ENCODE data around the gene SRRM4.

Gene SRRM4

DNA sequence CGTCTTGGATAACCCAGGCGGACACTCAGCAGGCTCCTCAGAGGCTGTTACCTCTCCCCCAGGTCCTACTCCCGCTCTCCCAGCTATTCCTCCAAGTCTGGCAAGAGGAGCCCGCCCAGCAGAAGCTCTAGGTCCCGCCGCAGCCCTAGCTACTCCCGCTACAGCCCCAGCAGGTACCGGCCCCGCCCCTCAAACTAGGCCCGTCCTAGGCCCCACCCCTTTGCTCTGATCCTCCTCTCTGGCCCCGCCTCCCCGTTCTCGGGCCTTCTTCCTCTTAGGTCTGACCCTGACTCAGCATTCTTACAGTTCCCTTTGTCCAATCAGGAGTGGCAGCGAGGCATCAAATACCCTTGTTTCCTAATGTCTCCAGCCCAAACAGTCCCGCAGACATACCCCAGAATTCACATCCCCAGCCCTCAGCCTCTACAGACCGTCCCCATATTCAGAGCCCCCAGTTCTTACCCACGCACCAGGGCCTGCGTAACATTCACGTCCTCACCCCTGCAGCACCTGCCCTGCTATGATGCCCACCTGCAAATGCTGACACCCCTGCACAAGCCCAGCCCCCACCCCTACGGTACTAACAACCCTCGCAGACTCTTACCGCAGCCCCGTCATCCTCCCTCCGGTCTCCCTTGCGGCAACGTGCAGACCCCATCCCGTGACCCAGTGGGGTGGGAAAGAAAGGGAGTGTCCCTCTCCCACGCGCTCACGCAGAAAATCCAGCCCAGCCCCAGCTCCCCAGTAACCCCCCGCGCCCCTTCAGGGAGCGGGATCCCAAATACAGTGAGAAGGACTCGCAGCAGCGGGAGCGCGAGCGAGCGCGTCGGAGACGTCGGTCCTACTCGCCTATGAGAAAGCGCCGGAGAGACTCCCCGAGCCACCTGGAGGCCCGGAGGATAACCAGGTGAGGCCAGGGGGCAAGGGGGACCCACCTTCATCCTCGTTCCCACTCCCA, 172.4 kb downstream of the SRRM4 start:
- Mint-ChIP-seq H3K4me3 (no peak overlapping the region), H3K27me3 (peaks cover 14% of the 10 kb centered on the region), H3K9me3 (peaks cover 6 to 39% of the 10 kb centered on the region in 2 donors), H3K4me1 (peaks cover 9% of the 10 kb centered on the region), H3K27ac (no peak overlapping the region)
- DNase-seq (no peak), ATAC-seq (peak; percentile 28)

- peaks cover 9% of the 10 kb centered on the region for H3K4me1 Mint-ChIP-seq
- peaks cover 6 to 39% of the 10 kb centered on the region in 2 donors for H3K9me3 Mint-ChIP-seq
- no peak for DNase-seq
- H3K27ac Mint-ChIP-seq: no peak overlapping the region
- peaks cover 14% of the 10 kb centered on the region for H3K27me3 Mint-ChIP-seq
- ATAC-seq: no peak
- H3K4me3 Mint-ChIP-seq: no peak overlapping the region
Observed at GRCh38 chr12:119154435-119154818, 173.1 kb downstream of the SRRM4 start.

DNA sequence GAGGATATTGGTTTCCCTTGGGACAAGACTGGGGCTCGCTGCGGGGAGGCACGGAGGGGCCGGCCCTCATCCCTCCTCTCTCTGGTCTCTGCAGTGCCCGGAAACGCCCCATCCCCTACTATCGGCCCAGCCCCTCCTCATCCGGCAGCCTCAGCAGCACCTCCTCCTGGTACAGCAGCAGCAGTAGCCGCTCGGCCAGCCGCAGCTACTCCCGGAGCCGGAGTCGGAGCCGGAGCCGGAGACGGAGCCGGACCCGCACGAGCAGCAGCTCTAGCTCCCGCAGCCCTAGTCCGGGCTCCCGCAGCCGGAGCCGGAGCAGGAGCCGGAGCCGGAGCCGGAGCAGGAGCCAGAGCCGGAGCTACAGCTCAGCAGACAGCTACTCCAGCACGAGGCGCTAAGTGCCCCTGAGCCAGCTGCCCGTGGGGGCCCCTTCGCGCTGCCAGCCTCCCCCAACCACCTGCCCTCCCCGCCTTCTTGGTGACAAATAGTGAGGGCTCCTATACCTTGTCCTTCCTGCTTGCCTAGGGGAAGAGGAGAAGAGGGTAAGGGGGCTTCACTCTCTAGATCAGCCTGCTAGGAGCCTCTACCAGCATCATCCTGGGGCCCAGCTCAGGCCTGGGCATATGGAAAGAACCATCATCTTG, 175.2 kb downstream of the SRRM4 start:
- ATAC-seq: no peak
- H3K27ac Mint-ChIP-seq: no peak overlapping the region
- DNase-seq: no peak
- H3K4me1 Mint-ChIP-seq: peaks cover 9% of the 10 kb centered on the region
- peaks cover 6 to 30% of the 10 kb centered on the region in 2 donors for H3K9me3 Mint-ChIP-seq
- no peak overlapping the region for H3K4me3 Mint-ChIP-seq
- peaks cover 14% of the 10 kb centered on the region for H3K27me3 Mint-ChIP-seq

DNA sequence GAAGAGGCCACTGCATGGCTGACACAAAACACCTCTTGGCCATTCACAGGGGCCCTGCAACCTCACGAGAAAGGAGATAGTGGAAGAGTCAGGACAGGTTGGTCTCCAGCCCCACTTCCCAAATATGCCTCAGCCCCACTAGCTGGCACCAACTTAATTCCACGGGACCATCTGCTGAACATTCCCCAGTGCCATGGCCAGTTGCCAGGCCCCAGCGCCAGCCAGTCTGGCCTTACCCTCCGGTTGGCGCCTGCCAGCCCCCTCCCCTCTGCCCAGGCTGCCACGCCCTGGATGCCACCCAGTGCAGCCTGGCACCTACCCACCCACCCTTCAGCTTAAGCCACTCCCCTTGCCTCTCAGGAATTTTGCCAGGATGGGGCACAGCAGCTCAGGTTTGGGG, 176.2 kb downstream of the SRRM4 start:
- no peak for DNase-seq
- peaks cover 14% of the 10 kb centered on the region for H3K27me3 Mint-ChIP-seq
- peaks cover 9% of the 10 kb centered on the region for H3K4me1 Mint-ChIP-seq
- H3K4me3 Mint-ChIP-seq: no peak overlapping the region
- no peak overlapping the region for H3K27ac Mint-ChIP-seq
- peaks cover 6 to 20% of the 10 kb centered on the region in 2 donors for H3K9me3 Mint-ChIP-seq
- no peak for ATAC-seq

GRCh38 chr12:119157978-119158377, 176.6 kb downstream of the SRRM4 start:
- no peak for DNase-seq
- Mint-ChIP-seq H3K4me1 (peaks cover 9% of the 10 kb centered on the region), H3K27ac (no peak overlapping the region), H3K9me3 (peaks cover 6 to 18% of the 10 kb centered on the region in 2 donors), H3K4me3 (no peak overlapping the region), H3K27me3 (peaks cover 14% of the 10 kb centered on the region)
- no peak for ATAC-seq

GRCh38 chr12:119158402-119158801, 177.1 kb downstream of the SRRM4 start:
- no peak overlapping the region for H3K27ac Mint-ChIP-seq
- DNase-seq (no peak), ATAC-seq (no peak)
- peaks cover 10% of the 10 kb centered on the region for H3K27me3 Mint-ChIP-seq
- peaks cover 6 to 16% of the 10 kb centered on the region in 2 donors for H3K9me3 Mint-ChIP-seq
- H3K4me3 Mint-ChIP-seq: no peak overlapping the region
- peaks cover 7% of the 10 kb centered on the region for H3K4me1 Mint-ChIP-seq

GRCh38 chr12:119159844-119160243, 178.5 kb downstream of the SRRM4 start:
- DNase-seq (no peak), ATAC-seq (no peak)
- Mint-ChIP-seq H3K4me3 (no peak overlapping the region), H3K9me3 (peaks cover 0 to 6% of the 10 kb centered on the region in 2 donors), H3K27ac (no peak overlapping the region), H3K27me3 (no peaks in the 10 kb centered on the region), H3K4me1 (no peaks in the 10 kb centered on the region)

- DNase-seq: no peak
- Mint-ChIP-seq H3K27ac (no peak overlapping the region), H3K4me1 (no peaks in the 10 kb centered on the region), H3K9me3 (peaks cover 0 to 8% of the 10 kb centered on the region in 2 donors), H3K27me3 (no peaks in the 10 kb centered on the region), H3K4me3 (no peak overlapping the region)
- no peak for ATAC-seq
Observed at GRCh38 chr12:119167902-119168301, 186.6 kb downstream of the SRRM4 start.

GRCh38 chr12:119168721-119169120, 187.4 kb downstream of the SRRM4 start:
- no peaks in the 10 kb centered on the region for H3K4me1 Mint-ChIP-seq

DNA sequence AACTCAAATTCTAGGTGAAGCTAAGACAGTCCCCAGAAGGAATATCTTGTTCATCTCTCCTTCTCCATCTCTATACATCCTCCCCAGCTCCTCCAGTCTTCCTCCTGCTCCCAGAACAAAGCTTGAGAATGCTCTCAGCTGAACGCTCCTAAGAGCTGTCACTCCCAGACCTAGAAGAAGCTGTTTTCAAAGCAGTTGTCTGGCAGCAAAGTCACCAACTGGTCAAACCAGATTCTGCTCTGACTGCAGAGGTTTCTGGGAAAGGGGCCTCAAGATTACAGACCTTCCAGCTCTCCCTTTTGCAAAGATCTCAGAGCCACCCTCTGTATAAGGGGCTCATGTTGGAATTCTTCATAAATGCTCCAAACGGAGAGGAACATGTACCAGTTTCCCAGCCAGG, 187.8 kb downstream of the SRRM4 start:
- Mint-ChIP-seq H3K27me3 (no peaks in the 10 kb centered on the region), H3K4me3 (no peak overlapping the region), H3K27ac (no peak overlapping the region), H3K9me3 (peaks cover 0 to 8% of the 10 kb centered on the region in 2 donors), H3K4me1 (no peaks in the 10 kb centered on the region)
- DNase-seq (no peak), ATAC-seq (no peak)

More at GRCh38 chr12:119168721-119169120, 187.4 kb downstream of the SRRM4 start:
- no peak for DNase-seq
- Mint-ChIP-seq H3K27ac (no peak overlapping the region), H3K9me3 (peaks cover 0 to 8% of the 10 kb centered on the region in 2 donors), H3K27me3 (no peaks in the 10 kb centered on the region), H3K4me3 (no peak overlapping the region)
- no peak for ATAC-seq

- peaks cover 5% of the 10 kb centered on the region for H3K27me3 Mint-ChIP-seq
- no peak for DNase-seq
- no peak overlapping the region for H3K27ac Mint-ChIP-seq
- no peak for ATAC-seq
- H3K4me1 Mint-ChIP-seq: no peaks in the 10 kb centered on the region
- no peak overlapping the region for H3K4me3 Mint-ChIP-seq
- H3K9me3 Mint-ChIP-seq: peaks cover 0 to 8% of the 10 kb centered on the region in 2 donors
Observed at GRCh38 chr12:119171291-119171690, 189.9 kb downstream of the SRRM4 start.

GRCh38 chr12:119171691-119172425, 190.5 kb downstream of the SRRM4 start:
- Mint-ChIP-seq H3K27me3 (peaks cover 10% of the 10 kb centered on the region), H3K27ac (no peak overlapping the region), H3K4me3 (no peak overlapping the region), H3K4me1 (no peaks in the 10 kb centered on the region), H3K9me3 (peaks cover 0 to 8% of the 10 kb centered on the region in 2 donors)
- no peak for ATAC-seq
- no peak for DNase-seq

DNA sequence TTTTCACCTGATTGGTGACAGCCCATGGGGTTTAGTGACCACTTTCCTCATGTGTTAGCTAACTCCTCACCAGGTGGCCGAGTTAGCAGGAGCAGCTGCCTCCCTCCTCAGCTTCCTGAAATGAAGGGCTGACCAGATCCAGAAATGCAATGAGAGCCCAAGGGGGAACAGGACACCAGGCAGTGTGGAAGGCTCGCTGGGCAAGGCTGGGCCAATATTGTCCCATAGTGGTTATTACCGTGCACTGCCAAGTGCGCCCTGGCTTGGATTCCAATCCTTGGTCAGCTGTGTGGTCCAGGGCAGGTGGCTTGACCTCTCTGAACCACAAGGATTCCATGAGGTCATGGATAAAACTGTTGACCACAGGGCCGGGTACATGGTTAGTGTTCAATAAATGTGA, 193.7 kb downstream of the SRRM4 start:
- Mint-ChIP-seq H3K27ac (no peak overlapping the region), H3K27me3 (peaks cover 32% of the 10 kb centered on the region), H3K9me3 (peaks cover 0 to 3% of the 10 kb centered on the region in 2 donors), H3K4me1 (no peaks in the 10 kb centered on the region), H3K4me3 (no peak overlapping the region)
- ATAC-seq (no peak), DNase-seq (no peak)

- no peaks in the 10 kb centered on the region for H3K4me1 Mint-ChIP-seq
- H3K27ac Mint-ChIP-seq: no peak overlapping the region
- ATAC-seq (no peak), DNase-seq (no peak)
- no peaks in the 10 kb centered on the region for H3K9me3 Mint-ChIP-seq
- H3K4me3 Mint-ChIP-seq: no peak overlapping the region
- H3K27me3 Mint-ChIP-seq: peaks cover 32% of the 10 kb centered on the region
Observed at GRCh38 chr12:119176267-119177055, 195.1 kb downstream of the SRRM4 start.

- no peaks in the 10 kb centered on the region for H3K9me3 Mint-ChIP-seq
- H3K4me1 Mint-ChIP-seq: no peaks in the 10 kb centered on the region
- DNase-seq (no peak), ATAC-seq (no peak)
- no peak overlapping the region for H3K4me3 Mint-ChIP-seq
- H3K27ac Mint-ChIP-seq: no peak overlapping the region
- peaks cover 32% of the 10 kb centered on the region for H3K27me3 Mint-ChIP-seq
Observed at GRCh38 chr12:119177056-119177325, 195.7 kb downstream of the SRRM4 start.

All from stimulated activated naive CD8-positive, alpha-beta T cell treated with anti-CD3 and anti-CD28 coated beads, Interleukin-15, amount 100 ng/mL, for 72 hours (primary cell).